GM20431 (cell line): ENCODE results near the gene SELL.
"Not testable (repeated sequence)": the region's sequence is repeated elsewhere in the genome, so short reads cannot be mapped to it uniquely, and the experiment has no call there.

Experiments
- in situ Hi-C: fragments of 300-500 bp; cut with MseI, MboI; formaldehyde crosslinking; loops from one replicate; pipeline ENCODE4 v1.15.0; 2020; ENCODE audit warnings: low sequenced_read_pairs; ENCODE audit not compliant: unreplicated experiment

The SELL gene

DNA sequence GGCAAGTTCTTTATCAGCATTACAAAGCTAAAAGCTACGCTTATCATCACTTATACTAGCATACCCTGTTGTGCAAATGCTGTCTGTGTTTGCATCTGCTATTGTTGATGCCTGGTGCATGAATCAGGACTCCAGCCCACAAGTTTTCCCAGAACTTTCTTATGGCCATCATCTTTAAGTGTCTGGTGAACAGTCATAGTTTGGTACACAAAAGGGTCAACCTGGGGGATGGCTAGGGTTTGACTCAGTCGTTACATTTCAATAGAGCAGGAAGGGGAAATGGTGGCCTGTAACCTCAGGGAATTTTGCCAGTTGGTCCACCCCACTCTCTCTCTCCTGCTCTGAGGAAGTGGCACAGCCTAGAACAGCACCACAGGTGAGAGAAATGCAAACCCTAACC is 35.4 kb downstream of the SELL start:
- in situ Hi-C loops: no loop called here

DNA sequence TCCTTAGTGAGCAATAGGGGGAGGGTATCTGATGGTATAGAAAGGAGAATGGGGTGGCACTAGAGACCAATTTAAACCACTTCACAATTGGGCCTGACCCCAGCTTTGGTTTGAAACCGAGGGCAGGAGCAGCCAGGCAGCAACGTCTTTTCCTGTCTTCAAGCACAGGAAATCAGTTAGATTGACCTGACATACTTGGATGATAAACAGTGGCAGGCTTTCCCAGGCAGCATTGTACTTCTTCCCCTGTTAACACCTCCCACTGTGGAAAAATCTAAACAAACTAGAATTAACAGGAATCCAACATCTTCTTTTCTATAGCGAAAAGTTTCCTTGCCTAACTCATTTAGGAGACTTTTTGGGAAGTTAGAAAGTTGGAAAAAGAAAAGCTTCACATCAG is 40.6 kb downstream of the SELL start:
- in situ Hi-C loops: no loop called here

DNA sequence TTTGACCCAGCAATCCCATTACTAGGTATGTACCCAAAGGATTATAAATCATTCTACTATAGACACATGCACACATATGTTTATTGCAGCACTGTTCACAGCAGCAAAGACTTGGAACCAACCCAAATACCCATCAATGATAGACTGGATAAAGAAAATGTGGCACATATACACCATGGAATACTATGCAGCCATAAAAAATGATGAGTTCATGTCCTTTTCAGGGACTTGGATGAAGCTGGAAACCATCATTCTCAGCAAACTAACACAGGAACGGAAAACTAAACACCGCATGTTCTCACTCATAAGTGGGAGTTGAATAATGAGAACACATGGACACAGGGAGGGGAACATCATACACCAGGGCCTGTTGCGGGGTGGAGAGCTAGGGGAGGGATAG is 41.2 kb downstream of the SELL start:
- in situ Hi-C loops: not testable (repeated sequence)

DNA sequence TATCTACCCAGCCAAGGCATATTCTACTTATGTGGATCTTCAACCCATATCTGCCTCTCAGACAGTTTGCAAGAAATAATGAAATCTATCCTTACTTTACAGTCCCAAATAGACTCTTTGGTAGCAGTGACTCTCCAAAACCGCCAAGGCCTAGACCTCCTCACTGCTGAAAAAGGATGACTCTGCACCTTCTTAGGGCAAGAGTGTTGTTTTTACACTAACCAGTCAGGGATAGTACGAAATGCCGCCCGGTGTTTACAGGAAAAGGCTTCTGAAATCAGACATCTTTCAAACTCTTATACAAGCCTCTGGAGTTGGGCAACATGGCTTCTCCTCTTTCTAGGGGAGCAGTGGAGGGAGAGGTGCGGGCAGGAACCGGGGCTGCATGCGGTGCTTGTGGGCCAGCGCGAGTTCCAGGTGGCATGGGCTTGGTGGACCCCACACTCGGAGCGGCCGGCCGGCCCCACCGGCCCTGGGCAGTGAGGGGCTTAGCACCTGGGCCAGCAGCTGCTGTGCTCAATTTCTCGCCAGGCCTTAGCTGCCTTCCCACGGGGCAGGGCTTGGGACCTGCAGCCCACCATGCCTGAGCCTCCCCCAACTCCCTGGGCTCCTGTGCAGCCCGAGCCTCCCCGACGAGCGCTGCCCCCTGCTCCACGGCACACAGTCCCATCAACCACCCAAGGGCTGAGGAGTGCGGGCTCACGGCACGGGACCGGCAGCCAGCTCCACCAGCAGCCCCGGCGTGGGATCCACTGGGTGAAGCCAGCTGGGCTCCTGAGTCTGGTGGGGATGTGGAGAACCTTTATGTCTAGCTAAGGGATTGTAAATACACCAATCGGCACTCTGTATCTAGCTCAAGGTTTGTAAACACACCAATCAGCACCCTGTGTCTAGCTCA is 43.5 kb downstream of the SELL start:
- in situ Hi-C loops: not testable (repeated sequence)

DNA sequence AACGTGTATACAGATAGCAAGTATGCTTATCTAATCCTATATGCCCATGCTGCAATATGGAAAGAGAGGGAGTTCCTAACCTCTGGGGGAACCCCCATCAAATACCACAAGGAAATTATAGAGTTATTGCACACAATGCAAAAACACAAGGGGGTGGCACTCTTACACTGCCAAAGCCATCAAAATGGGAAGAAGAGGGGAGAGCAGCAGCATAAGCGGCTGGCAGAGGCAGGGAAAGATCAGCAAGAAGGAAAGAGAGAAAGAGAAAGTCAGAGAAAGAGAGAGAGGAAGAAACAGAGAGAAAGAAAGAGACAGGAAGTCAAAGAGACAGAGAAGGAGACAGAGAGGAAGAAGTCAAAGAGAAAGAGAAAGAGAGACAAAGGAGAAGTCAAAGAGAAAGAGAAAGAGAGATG is 44.2 kb downstream of the SELL start:
- in situ Hi-C loops: not testable (repeated sequence)

DNA sequence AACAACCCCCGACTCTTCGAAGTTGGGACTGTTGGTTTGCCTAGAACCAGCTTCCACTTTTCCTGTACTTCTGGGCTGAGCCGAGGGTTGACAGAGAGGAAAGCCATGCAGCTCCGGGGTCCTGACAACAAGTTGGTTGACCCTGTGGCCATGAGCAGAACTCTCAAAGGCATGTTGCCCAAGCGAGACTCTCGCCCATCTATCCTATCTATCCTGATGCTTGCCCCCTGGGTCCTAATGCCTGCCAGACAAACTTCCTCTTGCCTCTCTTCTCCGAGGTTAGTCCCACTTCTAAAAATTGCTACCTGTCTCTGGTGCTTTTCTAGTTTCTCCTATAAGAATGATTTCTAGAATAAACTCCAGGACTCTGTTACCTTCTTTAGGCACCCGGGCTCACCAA is 48.7 kb downstream of the SELL start:
- in situ Hi-C loops: not testable (repeated sequence)

DNA sequence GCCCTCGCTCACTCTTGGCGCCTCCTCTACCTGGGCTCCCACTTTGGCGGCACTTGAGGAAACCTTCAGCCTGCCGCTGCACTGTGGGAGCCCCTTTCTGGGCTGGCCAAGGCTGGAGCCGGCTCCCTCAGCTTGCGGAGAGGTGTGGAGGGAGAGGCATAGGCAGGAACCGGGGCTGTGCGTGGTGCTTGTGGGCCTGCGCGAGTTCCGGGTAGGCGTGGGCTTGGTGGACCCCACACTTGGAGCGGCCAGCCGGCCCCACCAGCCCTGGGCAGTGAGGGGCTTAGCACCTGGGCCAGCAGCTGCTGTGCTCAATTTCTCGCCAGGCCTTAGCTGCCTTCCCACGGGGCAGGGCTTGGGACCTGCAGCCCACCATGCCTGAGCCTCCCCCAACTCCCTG is 50.4 kb downstream of the SELL start:
- in situ Hi-C loops: not testable (repeated sequence)

DNA sequence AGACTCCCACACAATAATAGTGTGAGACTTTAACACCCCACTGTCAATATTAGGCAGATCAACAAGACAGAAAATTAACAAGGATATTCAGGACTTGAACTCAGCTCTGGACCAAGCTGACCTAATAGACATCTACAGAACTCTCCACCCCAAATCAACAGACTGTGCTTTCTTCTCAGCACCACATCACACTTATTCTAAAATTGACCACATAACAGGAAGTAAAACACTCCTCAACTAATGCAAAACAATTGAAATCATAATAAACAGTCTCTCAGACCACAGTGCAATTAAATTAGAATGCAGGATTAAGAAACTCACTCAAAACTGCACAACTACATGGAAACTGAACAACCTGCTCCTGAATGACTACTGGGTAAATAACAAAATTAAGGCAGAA is 52.6 kb downstream of the SELL start:
- in situ Hi-C loops: not testable (repeated sequence)

DNA sequence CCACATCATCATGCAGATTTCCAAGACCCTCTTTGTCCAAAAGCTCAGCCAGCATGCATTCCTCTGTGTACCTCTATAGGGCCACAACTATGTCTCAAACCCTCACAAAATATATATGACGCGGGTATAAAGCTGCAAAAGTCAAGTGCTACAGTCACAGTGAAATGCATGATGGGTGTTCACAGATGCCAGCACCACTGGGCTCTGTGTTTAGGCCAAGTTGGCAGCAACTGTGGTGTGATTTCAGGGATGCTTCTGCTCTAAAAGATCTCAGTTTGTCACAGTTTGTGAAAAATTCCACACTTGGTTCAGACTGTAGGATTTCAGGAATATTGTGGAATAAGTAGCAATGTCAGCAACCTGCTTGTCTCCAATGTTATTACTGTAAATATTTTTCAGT is 57.5 kb downstream of the SELL start:
- in situ Hi-C loops: no loop called here

DNA sequence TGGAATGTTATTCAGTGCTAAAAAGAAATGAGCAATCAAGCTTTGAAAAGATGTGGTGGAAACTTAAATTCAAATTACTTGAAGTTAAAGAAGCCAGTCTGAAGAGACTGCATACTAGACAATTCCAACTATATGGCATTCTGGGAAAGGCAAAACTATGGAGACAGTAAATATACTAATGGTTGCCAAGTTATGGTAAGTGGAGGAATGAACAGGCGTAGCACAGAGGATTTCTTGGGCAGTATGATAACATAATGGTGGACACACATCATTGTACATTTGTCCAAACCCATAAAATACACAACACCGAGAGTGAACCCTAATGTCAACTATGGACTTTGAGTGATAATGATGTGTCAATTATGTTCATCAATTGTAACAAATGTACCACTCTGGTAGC is 60.4 kb downstream of the SELL start:
- in situ Hi-C loops: no loop called here

DNA sequence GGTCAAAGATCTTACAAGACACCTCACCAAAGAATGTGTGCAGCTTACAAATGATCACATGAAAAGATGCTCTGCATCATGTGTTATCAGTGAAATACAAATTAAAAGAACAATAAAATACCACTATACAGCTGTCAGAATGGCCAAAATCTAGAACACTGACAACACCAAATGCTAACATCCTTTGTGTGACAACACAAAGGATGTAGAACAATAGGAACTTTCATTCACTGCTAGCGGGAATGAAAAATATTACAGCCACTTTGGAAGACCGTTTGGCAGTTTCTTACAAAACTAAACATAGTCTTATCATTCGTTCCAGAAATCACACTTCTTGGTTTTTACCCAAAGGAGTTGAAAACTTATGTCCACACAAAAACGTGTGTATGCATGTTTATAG is 60.9 kb downstream of the SELL start:
- in situ Hi-C loops: no loop called here

DNA sequence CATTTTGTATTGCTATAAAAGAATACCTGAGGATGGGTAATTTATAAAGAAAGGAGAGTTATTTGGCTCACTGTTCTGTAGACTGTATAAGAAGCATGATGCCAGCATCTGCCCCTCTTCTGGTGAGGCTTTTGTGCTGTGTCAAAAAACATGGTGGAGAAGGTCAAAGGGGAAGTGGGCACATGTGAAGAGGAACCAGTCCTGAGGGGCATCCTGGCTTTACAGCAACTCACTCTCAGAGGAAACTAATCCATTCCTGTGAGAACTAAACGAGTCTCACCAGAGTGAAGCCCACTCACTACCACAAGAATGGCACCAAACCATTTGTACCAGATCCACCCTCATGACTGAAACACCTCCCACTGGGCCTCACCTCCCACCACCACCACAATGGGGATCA is 62.7 kb downstream of the SELL start:
- in situ Hi-C loops: no loop called here

DNA sequence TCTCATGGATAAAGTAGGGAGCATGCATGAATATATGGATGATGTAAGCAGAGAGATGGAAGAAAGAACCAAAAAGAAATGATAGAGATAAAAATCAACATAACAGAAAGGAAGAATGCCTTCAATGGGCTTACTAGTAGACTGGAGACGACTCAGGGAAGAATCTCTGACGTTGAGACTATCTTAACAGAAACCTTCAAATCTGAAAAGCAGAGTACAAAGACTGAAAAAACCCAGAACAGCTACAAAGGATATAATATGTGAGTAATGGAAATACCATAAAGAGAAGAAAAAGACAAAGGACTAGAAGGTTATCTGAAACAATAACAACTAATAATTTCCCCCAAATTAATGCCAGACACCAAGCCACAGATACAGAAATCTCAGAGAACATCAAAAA is 63.2 kb downstream of the SELL start:
- in situ Hi-C loops: no loop called here

DNA sequence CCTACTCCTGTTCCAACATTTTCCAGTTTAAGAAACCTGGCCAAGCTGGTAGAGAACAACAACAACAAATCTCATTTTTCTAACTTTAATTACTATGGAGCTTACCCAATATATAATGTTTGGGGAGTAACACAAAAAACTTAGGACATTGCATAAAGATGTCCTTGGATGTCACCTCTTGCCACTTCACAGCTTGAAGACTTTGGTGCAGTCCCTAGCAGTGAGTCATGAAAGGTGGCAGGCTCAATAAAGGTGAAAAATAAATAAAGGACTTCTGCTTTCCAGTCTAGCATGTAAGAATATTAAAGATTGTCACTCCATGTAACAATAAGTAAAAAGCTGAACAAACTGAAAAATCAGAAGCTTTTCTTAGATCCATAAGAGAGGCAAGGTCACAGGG is 63.9 kb downstream of the SELL start:
- in situ Hi-C loops: no loop called here

DNA sequence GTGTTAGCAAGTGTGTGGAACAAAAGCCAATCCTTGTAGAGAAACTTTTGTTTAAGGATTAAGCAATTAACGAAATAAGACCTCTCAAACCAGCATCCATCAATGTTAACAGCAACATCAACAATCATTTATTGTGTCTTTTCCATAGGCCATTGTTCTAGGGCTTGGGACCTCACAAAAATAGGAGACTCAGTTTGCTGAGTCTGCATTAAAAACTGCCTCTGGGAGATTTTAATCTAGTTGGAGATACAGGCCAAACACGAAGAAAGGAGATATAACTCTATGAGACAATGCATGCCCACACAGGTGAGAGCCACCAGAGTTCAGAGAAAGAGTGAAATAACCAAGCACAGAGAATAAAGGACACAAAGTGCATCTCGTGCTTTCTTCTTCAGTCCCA is 67.1 kb downstream of the SELL start:
- in situ Hi-C loops: no loop called here
